Large intestine (tissue), 3 donors: ENCODE measurements around the gene ZNRF3. TPM values are rescaled to one million over a fixed set of nuclear protein-coding genes. Genes with fewer than 3 reads are reported as not detected.

Experiments used
- DNase-seq, 2 donors: peaks; one replicate each; pipeline versions ENCODE4 v3.0.0 to v3.0.0-alpha.2; 2013
- H3K27ac ChIP-seq: one replicate; pipeline ENCODE4 v1.5.1; 2013; ENCODE audit warnings: low read length
- H3K27me3 ChIP-seq: 2 replicates; pipeline ENCODE4 v1.6.1; 2013; ENCODE audit warnings: low read length; ENCODE audit not compliant: control insufficient read depth, insufficient read depth
- H3K36me3 ChIP-seq: 2 replicates; pipeline ENCODE4 v1.6.1; 2013; ENCODE audit warnings: low read length; ENCODE audit not compliant: control insufficient read depth, insufficient read depth
- H3K4me1 ChIP-seq: one replicate; pipeline ENCODE4 v1.6.1; 2013; ENCODE audit warnings: low read length; ENCODE audit not compliant: control insufficient read depth, insufficient read depth
- H3K4me3 ChIP-seq: one replicate; pipeline ENCODE4 v1.5.1; 2013; ENCODE audit warnings: low read length
- H3K9me3 ChIP-seq: one replicate; pipeline ENCODE4 v1.6.1; 2013; ENCODE audit warnings: mild to moderate bottlenecking, low read depth, low read length, moderate library complexity; ENCODE audit not compliant: control insufficient read depth
- WGBS: methylation state at CpG from one replicate; pipeline ENCODE4 v1.1.5; 2013; ENCODE audit warnings: low lambda C conversion rate; ENCODE audit not compliant: insufficient coverage; 5-methylcytosine and 5-hydroxymethylcytosine counted together
- polyA plus RNA-seq: library from polyadenylated mRNA; unstranded; fragments of 120-200 nt; gene quantifications from one replicate; pipeline ENCODE4 v1.2.1, GENCODE V29; 2013

Gene ZNRF3
- polyA plus RNA-seq, 1 donor: 8.2 TPM

DNA sequence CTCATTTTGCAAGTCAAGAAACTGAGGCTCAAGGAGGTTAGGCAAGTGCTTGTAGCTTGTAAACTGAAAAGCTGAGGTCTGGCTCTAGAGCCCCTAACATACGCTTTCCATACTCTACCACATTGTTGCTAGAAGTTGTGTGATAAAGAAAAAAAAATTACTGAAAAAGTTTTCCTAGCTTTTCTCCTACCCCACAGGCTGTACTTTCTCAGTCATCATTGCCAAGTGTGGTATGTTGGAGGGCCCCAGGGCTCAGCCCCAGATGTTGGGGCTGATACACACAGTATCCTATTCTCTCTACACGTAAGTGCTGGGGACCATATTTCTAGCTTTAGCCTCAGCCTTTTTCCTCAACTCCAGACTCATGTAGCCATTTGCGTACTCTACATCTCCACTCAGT is 205.4 kb downstream of the ZNRF3 start:
- Histone ChIP-seq H3K9me3 (no peaks in the 10 kb centered on the region), H3K4me3 (no peak overlapping the region), H3K27me3 (no peaks in the 10 kb centered on the region), H3K4me1 (no peaks in the 10 kb centered on the region), H3K27ac (no peak overlapping the region), H3K36me3 (no peaks in the 10 kb centered on the region)
- 100% methylated on average over 1 of the region's 3 CpGs for WGBS
- no peak for DNase-seq

DNA sequence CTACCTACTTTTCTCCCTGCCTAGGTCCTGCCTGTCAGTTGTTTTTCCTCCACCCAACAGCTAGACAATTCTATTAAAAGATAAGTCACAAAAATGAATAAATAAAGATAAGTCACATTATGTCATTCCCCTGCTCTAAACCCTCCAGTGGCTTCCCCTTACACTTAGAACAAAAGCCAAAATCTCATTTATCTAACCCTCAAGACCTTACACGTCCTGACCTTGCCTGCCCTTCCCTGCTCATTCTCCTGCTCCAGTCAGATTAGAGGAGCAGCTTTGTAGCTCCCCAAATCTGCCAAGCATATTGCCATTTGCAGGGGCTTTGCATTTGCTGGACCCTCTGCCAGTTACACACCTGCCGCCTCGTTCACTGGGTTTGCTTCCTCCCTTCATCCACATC is 206.1 kb downstream of the ZNRF3 start:
- no peak overlapping the region for H3K4me3 ChIP-seq
- no peaks in the 10 kb centered on the region for H3K36me3 ChIP-seq
- H3K27ac ChIP-seq: no peak overlapping the region
- H3K9me3 ChIP-seq: no peaks in the 10 kb centered on the region
- no peak for DNase-seq
- H3K4me1 ChIP-seq: no peaks in the 10 kb centered on the region
- H3K27me3 ChIP-seq: no peaks in the 10 kb centered on the region
- WGBS: 80% methylated on average over 2 of the region's 3 CpGs

DNA sequence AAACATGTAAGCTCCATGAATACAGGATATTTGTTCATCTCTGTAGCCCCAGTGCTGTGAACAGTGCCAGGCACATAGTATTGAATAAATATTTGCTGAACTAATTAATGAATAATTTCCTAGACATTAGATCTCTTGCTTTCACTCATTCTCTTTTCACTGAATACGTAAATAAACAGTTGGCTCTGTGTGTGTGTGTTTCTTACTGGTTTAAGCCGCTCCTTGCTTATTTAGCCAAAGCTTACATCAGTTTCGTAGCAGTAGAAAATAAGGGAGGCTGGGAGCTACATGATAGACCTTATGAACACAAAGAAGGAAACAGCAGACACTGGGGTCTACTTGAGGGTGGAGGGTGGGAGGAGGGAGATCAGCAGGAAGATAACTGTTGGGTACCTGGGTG is 206.7 kb downstream of the ZNRF3 start:
- DNase-seq: no peak
- Histone ChIP-seq H3K4me3 (no peak overlapping the region), H3K9me3 (no peaks in the 10 kb centered on the region), H3K36me3 (peaks cover 4% of the 10 kb centered on the region), H3K27ac (no peak overlapping the region), H3K4me1 (peaks cover 3% of the 10 kb centered on the region), H3K27me3 (no peaks in the 10 kb centered on the region)
- 92% methylated on average over 2 of the region's 3 CpGs for WGBS

DNA sequence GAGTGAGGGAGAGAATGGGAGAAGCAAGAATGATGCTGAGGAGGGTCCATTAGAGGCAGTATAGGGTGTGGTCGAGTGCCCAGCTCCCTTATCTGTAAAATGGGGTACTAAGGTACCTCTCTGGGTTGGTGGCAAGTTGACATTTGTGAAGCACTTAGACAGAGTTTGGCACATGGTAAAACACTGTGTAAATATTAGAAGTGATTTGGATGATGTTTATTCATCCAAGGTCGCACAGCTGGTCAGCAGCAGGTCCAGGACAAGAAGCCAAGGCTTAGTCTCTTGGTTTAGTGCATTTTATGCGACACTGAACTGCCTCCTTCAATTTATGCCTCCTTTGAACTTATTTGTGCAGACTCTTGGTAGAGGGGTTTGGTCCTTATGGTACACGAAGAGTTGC is 208.9 kb downstream of the ZNRF3 start:
- Histone ChIP-seq H3K36me3 (peaks cover 9% of the 10 kb centered on the region), H3K27me3 (no peaks in the 10 kb centered on the region), H3K9me3 (no peaks in the 10 kb centered on the region), H3K27ac (no peak overlapping the region), H3K4me1 (peaks cover 5% of the 10 kb centered on the region), H3K4me3 (no peak overlapping the region)
- WGBS: no CpG with 5 or more reads among the region's 4 CpGs
- DNase-seq: no peak

GRCh38 chr22:29093030-29093429 is 209.7 kb downstream of the ZNRF3 start:
- no peaks in the 10 kb centered on the region for H3K9me3 ChIP-seq
- no peak overlapping the region for H3K4me3 ChIP-seq
- peaks cover 9% of the 10 kb centered on the region for H3K36me3 ChIP-seq
- no peak for DNase-seq
- no peaks in the 10 kb centered on the region for H3K27me3 ChIP-seq
- H3K4me1 ChIP-seq: peaks cover 5% of the 10 kb centered on the region
- WGBS: no CpG with 5 or more reads among the region's 1 CpG
- no peak overlapping the region for H3K27ac ChIP-seq

GRCh38 chr22:29093501-29094300 is 210.3 kb downstream of the ZNRF3 start:
- peak overlapping the region; percentile 21 for H3K27ac ChIP-seq
- peaks cover 5% of the 10 kb centered on the region for H3K4me1 ChIP-seq
- WGBS: no CpG with 5 or more reads among the region's 4 CpGs

DNA sequence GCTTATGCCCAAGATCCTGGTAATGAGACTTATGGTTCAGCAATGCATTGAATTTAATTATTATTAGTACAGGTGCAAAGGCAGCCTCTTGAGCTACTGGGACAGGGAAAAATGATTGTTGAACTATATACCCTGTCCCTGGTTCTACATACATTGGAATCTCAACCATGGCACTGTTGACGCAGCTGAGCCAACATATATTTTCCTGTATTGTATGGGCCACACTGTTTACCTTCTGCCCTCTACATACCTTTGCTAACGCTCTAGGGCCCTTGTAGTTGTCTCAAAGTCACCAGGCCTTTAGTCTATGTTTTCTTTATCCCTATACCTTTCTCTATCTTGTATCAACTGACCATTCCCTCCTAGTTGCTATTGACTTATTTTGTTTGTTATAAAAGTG is 212.1 kb downstream of the ZNRF3 start:
- no peak for DNase-seq
- Histone ChIP-seq H3K9me3 (no peaks in the 10 kb centered on the region), H3K27me3 (no peaks in the 10 kb centered on the region), H3K36me3 (peaks cover 17% of the 10 kb centered on the region), H3K4me3 (no peak overlapping the region), H3K4me1 (peaks cover 5% of the 10 kb centered on the region), H3K27ac (no peak overlapping the region)
- WGBS: no CpG with 5 or more reads among the region's 2 CpGs

More at GRCh38 chr22:29093501-29094300, 210.3 kb downstream of the ZNRF3 start:
- peaks cover 10% of the 10 kb centered on the region for H3K36me3 ChIP-seq
- H3K4me3 ChIP-seq: no peak overlapping the region
- H3K27me3 ChIP-seq: no peaks in the 10 kb centered on the region
- DNase-seq: no peak
- H3K9me3 ChIP-seq: no peaks in the 10 kb centered on the region

GRCh38 chr22:29096736-29097669 is 213.6 kb downstream of the ZNRF3 start:
- Histone ChIP-seq H3K9me3 (no peaks in the 10 kb centered on the region), H3K27me3 (no peaks in the 10 kb centered on the region), H3K4me3 (no peak overlapping the region), H3K36me3 (peaks cover 17% of the 10 kb centered on the region), H3K4me1 (peaks cover 5% of the 10 kb centered on the region), H3K27ac (peak overlapping the region; percentile 6)
- 40% methylated on average over 5 of the region's 13 CpGs for WGBS
- peak in 1 of 2 donors; percentile 77 for DNase-seq

GRCh38 chr22:29098296-29098695 is 214.9 kb downstream of the ZNRF3 start:
- Histone ChIP-seq H3K27ac (no peak overlapping the region), H3K9me3 (no peaks in the 10 kb centered on the region), H3K4me1 (peaks cover 5% of the 10 kb centered on the region), H3K27me3 (no peaks in the 10 kb centered on the region), H3K4me3 (no peak overlapping the region), H3K36me3 (peaks cover 22% of the 10 kb centered on the region)
- no peak for DNase-seq
- no CpG with 5 or more reads among the region's 2 CpGs for WGBS

GRCh38 chr22:29102300-29102699 is 218.9 kb downstream of the ZNRF3 start:
- DNase-seq: no peak
- H3K27ac ChIP-seq: no peak overlapping the region
- 100% methylated on average over 2 of the region's 2 CpGs for WGBS
- H3K36me3 ChIP-seq: peaks cover 18% of the 10 kb centered on the region
- no peak overlapping the region for H3K4me3 ChIP-seq
- H3K4me1 ChIP-seq: no peaks in the 10 kb centered on the region
- H3K27me3 ChIP-seq: no peaks in the 10 kb centered on the region
- H3K9me3 ChIP-seq: no peaks in the 10 kb centered on the region
